HG03175 (cell line): ENCODE data around the gene MAP1S.

Experiments used
- ATAC-seq: cut with Tn5 transposase; IDR thresholded peaks from one replicate; pipeline ENCODE4 v1.9.1; 2021; ENCODE audit warnings: mild to moderate bottlenecking, moderate library complexity; ENCODE audit not compliant: unreplicated experiment

The MAP1S gene, protein sequence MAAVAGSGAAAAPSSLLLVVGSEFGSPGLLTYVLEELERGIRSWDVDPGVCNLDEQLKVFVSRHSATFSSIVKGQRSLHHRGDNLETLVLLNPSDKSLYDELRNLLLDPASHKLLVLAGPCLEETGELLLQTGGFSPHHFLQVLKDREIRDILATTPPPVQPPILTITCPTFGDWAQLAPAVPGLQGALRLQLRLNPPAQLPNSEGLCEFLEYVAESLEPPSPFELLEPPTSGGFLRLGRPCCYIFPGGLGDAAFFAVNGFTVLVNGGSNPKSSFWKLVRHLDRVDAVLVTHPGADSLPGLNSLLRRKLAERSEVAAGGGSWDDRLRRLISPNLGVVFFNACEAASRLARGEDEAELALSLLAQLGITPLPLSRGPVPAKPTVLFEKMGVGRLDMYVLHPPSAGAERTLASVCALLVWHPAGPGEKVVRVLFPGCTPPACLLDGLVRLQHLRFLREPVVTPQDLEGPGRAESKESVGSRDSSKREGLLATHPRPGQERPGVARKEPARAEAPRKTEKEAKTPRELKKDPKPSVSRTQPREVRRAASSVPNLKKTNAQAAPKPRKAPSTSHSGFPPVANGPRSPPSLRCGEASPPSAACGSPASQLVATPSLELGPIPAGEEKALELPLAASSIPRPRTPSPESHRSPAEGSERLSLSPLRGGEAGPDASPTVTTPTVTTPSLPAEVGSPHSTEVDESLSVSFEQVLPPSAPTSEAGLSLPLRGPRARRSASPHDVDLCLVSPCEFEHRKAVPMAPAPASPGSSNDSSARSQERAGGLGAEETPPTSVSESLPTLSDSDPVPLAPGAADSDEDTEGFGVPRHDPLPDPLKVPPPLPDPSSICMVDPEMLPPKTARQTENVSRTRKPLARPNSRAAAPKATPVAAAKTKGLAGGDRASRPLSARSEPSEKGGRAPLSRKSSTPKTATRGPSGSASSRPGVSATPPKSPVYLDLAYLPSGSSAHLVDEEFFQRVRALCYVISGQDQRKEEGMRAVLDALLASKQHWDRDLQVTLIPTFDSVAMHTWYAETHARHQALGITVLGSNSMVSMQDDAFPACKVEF

GRCh38 chr19:17718947-17719711, at the start of gene MAP1S:
TSS of gene MAP1S (plus strand) at chr19:17719480. CDS start at chr19:17719503, 23 bp downstream.
- peak; percentile 77 for ATAC-seq

DNA sequence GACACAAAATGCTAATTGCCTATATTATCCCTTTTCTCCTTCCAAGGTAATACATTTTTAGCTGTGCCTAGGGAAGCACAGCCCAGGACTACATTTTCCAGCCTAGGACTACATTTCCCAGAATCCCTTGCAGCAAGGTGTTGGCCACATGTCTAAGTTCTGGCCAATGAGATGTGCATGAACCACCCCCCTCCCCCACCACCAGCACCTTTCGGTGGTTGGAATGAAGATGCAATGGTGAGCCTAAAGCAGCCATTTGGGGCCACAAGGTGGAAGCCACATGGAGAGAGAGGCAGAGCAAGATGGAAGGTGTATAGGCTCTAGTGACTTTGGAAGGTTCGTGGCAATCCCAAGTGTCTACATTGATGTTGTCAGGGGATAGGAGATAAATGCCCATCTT, 47.4 kb upstream of the MAP1S start:
- ATAC-seq, result no peak

GRCh38 chr19:17673937-17674799, 45.1 kb upstream of the MAP1S start:
- ATAC-seq, result no peak

DNA sequence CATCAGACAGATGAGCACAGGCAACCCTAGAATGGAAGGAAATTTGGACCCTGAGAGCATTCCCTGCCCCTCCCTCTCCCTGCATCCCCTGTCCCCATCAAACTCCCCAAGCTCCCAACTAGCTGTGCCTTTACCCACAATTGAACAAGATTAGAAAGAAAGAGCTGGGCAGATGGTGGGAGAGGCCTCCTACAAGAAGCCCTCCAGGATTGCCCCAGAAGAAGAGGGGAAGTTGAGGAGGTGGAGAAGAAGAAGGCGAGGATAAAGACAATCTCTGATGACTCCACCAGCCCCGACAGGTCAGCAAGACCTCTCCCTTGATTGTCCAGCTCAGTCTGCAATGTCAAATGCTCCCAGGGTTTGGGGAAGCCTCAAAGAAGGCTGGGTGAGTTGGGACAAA, 43.0 kb upstream of the MAP1S start:
- ATAC-seq, result no peak

GRCh38 chr19:17677002-17677401, 42.3 kb upstream of the MAP1S start:
- no peak for ATAC-seq

DNA sequence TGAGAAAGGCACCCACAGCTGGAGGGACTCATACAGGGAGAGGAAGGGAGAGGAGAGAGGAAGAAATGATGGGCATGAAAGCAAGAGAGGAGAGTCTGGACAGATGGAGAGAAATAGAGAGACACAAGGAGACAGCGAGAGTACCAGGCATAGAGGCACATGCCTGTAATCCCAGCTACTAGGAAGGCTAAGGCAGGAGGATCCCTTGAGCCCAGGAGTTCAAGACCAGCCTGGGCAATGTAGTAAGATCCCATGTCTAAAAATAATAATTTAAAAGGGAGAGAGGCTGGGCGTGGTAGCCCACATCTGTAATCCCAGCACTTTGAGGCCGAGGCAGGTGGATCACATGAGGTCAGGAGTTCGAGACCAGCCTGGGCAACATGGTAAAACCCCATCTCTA, 40.4 kb upstream of the MAP1S start:
- ATAC-seq, result no peak

DNA sequence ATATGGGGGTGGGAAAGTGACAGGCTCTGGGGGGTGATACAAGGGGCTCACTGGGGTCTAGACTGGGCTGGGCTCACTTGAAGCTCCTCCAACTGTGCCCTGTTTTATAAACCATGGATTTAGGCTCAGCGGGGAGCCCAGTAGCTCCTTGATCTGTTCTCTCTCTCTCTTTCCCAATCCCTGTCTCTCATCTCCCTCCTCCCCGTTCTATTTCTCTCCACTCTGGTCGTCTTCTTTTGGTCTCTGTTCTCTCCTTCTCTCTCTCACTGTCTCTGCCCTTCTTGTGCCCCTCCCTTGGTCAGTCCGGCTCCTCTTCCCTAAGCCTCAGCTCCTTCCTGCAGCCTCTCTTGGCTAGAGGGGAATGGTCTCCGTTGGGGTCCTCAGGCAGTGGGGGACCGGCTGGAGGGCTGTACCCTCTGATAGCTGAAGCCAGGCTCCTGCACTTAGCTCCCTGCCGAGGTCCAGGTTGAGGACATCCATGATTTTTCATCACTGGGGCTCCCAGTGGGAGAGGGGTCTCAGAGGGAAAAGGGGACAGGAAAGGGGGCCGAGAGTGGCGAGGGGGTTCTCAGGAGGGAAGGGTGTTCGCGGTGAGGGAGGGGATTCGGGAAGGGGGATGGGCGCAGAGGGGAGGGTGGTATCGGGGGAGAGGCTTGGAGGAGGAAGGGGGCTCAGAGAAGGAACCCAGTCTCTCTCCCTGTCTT, 39.6 kb upstream of the MAP1S start:
- no peak for ATAC-seq

DNA sequence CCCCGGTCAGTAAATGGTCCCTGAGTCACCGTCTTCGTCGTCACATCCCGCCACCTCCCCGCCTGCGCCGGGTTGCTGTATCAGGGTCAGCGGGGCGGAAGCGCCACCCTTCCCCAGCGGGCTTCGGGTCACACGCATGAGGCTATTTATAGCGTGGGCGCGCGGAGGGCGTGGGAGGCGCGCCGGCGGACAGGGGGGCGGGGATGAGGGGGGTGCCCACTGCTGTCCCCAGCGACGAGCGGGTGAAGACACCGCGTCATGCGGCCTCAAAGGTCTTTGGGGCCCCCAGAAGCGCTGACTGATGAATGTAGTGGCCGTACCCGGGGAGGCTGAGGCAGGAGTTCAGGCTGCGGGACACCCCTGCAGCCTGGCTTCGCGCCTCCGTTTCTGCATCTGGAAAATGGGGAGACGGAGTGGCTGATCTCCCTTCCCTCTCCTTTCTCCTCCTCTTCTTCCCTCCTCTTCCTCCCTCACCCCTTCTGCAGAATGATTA, 39.0 kb upstream of the MAP1S start:
- ATAC-seq, result peak; percentile 79

DNA sequence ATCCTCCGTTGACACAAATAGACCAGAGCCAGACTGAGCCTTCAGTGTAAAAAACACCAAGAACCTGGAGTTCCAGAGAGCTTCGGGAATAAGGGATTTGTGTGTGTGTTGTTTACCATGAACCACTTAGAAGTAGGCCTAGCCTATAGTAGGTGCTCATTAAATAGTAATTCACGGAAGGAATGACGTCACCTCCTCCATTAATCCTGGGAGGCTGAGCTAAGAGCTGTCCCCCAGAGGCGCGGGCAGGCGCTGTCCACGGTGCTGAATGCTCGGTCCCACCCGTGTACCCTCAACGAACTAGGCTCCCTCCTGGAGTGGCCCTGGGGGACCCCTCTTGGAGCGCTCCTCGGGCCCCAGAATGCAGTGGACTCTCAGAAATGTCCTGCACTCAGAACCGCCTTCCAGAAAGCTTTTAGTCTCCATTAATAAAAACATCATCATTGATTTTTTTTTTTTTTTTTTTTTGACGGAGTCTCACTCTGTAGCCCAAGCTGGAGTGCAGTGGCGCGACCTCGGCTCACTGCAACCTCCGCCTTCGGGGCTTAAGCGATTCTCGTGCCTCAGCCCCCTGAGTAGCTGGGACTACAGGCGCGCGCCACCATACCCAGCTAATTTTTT, 37.7 kb upstream of the MAP1S start:
- no peak for ATAC-seq

GRCh38 chr19:17682273-17682672, 37.0 kb upstream of the MAP1S start:
- ATAC-seq, result no peak

DNA sequence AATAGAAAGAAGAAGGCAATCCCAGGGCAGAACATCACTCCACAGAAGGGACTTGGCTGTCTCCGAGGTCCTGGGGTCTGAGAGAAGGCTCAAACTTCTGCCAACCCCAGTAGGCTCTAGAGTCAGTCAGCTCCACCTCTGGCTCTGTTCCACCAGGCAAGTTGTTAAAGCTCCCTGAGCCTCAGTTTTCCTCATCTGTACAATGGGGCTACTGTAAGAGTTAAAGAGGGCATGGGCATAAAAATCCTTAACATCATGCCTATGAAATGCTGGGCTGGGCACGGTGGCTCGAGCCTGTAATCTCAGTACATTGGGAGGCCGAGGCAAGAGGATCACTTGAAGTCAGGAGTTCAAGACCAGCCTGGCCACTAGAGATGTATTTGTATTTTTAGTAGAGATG, 36.2 kb upstream of the MAP1S start:
- no peak for ATAC-seq

GRCh38 chr19:17684256-17684655, 35.0 kb upstream of the MAP1S start:
- ATAC-seq, result no peak

DNA sequence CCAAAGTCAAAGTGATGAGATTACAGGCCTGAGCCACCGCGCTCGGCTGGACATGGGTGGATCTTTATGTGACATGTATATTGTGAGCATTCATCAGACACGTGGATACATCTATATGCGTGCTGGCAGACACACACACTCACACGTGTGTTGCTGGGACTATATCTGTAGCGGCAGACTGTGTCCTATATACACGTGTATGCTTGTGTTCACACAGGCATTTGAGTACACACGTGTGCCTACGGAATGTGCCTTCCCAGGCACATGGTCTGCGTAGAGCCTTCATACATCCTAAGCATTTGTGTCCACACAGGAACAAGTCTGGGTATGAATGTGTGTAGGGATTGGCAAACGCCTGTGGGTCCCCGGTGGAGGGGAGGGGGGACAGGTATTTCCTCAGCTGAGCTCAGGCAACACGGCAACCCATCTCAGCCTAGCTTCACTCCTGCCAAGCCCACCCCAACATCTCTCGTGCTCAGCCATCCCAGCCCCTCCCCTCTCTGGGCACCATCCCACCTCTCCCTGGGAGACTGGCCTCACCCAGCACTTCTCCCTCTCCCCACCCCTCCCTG, 33.7 kb upstream of the MAP1S start:
- ATAC-seq, result no peak

DNA sequence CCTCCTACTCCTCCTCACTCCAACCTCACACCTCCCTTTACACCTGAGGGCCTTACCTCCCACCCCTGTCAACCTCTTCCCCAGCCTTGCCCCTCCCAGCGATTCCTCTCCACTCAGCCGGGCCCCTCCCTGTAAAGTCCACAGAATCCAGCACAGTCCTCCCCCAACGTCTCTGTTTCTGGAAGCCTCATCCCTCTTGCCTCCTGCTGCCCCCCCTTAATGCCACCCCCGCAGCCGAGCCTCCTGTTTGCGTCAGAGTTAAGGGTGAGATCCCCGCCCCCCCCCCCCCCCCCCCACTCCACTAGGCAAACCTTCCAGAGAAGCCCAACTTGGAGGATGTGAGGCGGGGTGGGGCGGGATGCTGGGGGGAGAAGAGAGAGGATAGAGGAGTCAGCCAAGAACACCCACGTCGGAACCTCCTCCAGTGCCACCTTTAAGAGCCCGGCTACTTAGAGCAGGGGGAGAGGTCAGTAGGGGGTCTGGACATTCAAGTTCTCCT, 33.2 kb upstream of the MAP1S start:
- no peak for ATAC-seq

- ATAC-seq, result no peak
Measured at GRCh38 chr19:17686592-17687024, 32.7 kb upstream of the MAP1S start.

DNA sequence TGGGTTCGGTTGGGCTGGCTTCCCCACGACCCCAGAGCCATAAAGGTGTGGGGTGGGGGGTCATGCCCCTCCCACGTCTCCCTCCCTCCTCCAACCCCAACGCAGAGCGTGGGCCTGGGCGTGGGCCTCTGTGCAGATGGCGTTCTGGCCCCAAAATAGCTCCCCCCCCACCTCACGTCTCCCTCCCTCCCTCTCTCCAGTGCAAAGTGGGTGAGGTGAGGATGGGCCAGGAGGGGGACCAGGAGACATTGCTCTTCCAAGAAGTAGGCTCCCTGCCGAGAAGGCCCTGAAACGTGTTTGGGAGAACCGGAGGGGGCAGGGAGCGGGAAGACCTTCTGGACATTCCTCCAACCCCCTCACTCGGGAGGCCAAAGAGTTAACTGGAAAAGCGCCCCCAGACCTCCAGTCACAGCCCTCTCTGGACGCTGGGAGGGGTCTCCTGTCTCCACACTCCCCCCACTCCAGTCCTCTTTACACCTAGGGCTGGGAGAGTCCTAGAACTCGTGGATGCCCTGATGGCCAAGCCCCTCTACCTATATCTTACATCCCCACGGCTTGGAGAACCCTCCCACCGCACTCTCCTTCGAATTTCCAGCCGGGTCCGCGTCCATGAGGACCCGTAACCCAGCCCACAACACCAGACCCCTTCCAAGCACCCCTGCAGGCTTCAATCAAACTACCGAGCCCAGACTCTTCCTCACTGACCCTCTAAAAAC, 32.0 kb upstream of the MAP1S start:
- no peak for ATAC-seq
